Thyroid gland (tissue), 4 donors: ENCODE results near the gene GPRC6A.

Experiments
- POLR2A ChIP-seq, 2 donors: fragments of 450-650 bp; IDR thresholded peaks; one replicate each; pipeline ENCODE4 v1.6.1; 2017; ENCODE audit warnings: antibody characterized with exemption in 2 of 2, mild to moderate bottlenecking in 2 of 2, moderate library complexity in 1 of 2
- TF ChIP-seq, protein P1 (sequence below), 6 experiments: fragments of 200-600 bp in 3 of 6; fragments of 450-650 bp in 3 of 6; sonication (generic) in 3 of 6; IDR thresholded peaks; one replicate each; pipeline ENCODE4 v1.5.1; 2016 to 2019; ENCODE audit warnings: antibody characterized with exemption in 6 of 6, mild to moderate bottlenecking in 2 of 6, inconsistent platforms in 1 of 6, moderate library complexity in 1 of 6

GRCh38 chr6:116772450-116772849 lies 56.4 kb downstream of the GPRC6A start:
- TF ChIP-seq POLR2A (IDR thresholded peaks at IDR 0.05): no peak
- TF ChIP-seq, protein P1, sequence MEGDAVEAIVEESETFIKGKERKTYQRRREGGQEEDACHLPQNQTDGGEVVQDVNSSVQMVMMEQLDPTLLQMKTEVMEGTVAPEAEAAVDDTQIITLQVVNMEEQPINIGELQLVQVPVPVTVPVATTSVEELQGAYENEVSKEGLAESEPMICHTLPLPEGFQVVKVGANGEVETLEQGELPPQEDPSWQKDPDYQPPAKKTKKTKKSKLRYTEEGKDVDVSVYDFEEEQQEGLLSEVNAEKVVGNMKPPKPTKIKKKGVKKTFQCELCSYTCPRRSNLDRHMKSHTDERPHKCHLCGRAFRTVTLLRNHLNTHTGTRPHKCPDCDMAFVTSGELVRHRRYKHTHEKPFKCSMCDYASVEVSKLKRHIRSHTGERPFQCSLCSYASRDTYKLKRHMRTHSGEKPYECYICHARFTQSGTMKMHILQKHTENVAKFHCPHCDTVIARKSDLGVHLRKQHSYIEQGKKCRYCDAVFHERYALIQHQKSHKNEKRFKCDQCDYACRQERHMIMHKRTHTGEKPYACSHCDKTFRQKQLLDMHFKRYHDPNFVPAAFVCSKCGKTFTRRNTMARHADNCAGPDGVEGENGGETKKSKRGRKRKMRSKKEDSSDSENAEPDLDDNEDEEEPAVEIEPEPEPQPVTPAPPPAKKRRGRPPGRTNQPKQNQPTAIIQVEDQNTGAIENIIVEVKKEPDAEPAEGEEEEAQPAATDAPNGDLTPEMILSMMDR (IDR thresholded peaks at IDR 0.05): no peak
